Tibial nerve (tissue), 4 donors: Measurements from ENCODE around the gene RICTOR. TPM values are rescaled to one million over a fixed set of nuclear protein-coding genes. Genes with fewer than 3 reads are reported as not detected.
A peak's percentile ranks its signal among the peaks of the same experiment; 100 is the strongest.

Experiments used
- DNase-seq, 2 donors: peaks; one replicate each; pipeline ENCODE4 v3.0.0-alpha.2; 2019; ENCODE audit warnings: low spot score in 2 of 2
- H3K27ac ChIP-seq, 4 donors: fragments of 200-600 bp; sonication (generic) in 3 of 4; one replicate each; pipeline ENCODE4 v1.5.1; 2017 to 2019; ENCODE audit warnings: mild to moderate bottlenecking in 1 of 4
- H3K27me3 ChIP-seq, 2 donors: fragments of 200-600 bp; sonication (generic) in 1 of 2; one replicate each; pipeline versions ENCODE4 v1.5.1 to v1.6.0; 2017 to 2019
- H3K36me3 ChIP-seq, 3 donors: fragments of 200-600 bp; sonication (generic); one replicate each; pipeline ENCODE4 v1.5.1; 2018 to 2019
- H3K4me1 ChIP-seq, 4 donors: fragments of 200-600 bp; sonication (generic) in 3 of 4; one replicate each; pipeline ENCODE4 v1.5.1; 2017 to 2019
- H3K4me3 ChIP-seq, 4 donors: fragments of 200-600 bp; sonication (generic) in 3 of 4; one replicate each; pipeline ENCODE4 v1.5.1; 2017 to 2019; ENCODE audit warnings: mild to moderate bottlenecking in 1 of 4, moderate library complexity in 1 of 4
- H3K9me3 ChIP-seq, 4 donors: fragments of 200-600 bp; sonication (generic) in 3 of 4; one replicate each; pipeline ENCODE4 v1.5.1; 2017 to 2019
- CTCF ChIP-seq, 5 experiments: fragments of 200-600 bp in 3 of 5; fragments of 450-650 bp in 2 of 5; sonication (generic) in 3 of 5; IDR thresholded peaks; one replicate each; pipeline ENCODE4 v1.5.1; 2016 to 2019; ENCODE audit warnings: antibody characterized with exemption in 5 of 5, mild to moderate bottlenecking in 3 of 5, moderate library complexity in 2 of 5
- EP300 ChIP-seq, 2 donors: sonication (generic); formaldehyde crosslinking; IDR thresholded peaks; one replicate each; pipeline ENCODE4 v1.6.1; 2017; ENCODE audit warnings: antibody characterized with exemption in 2 of 2, mild to moderate bottlenecking in 1 of 2
- POLR2A ChIP-seq, 2 donors: fragments of 450-650 bp; IDR thresholded peaks; one replicate each; pipeline ENCODE4 v1.6.1; 2017; ENCODE audit warnings: antibody characterized with exemption in 2 of 2, mild to moderate bottlenecking in 2 of 2, moderate library complexity in 2 of 2
- WGBS, 2 donors: methylation state at CpG; one replicate each; pipeline ENCODE4 v1.1.5; 2018; 5-methylcytosine and 5-hydroxymethylcytosine counted together
- total RNA-seq, 4 donors: library from RNA; depleted of rRNA; stranded (reverse); fragments of >200 nt; gene quantifications; one replicate each; pipeline ENCODE4 v1.1.0, GENCODE V29; 2016

The RICTOR gene
- total RNA-seq, 4 donors from 2014 or later: 33.9 to 59.0 (median 44.3) TPM

- Histone ChIP-seq H3K4me1 (peaks cover 0 to 7% (median 0%) of the 10 kb centered on the region in 4 donors), H3K4me3 (no peak overlapping the region), H3K36me3 (no peaks in the 10 kb centered on the region), H3K27me3 (no peaks in the 10 kb centered on the region), H3K27ac (no peak overlapping the region), H3K9me3 (no peaks in the 10 kb centered on the region)
- 84 to 89% methylated on average over 3 of the region's 3 CpGs for WGBS, 2 donors
- TF ChIP-seq POLR2A (IDR thresholded peaks at IDR 0.05) (no peak), CTCF (IDR thresholded peaks at IDR 0.05) (no peak), EP300 (IDR thresholded peaks at IDR 0.05) (no peak)
- DNase-seq: no peak
Measured at GRCh38 chr5:39082995-39083394, 8.8 kb upstream of the RICTOR start.

GRCh38 chr5:39080597-39081204, 6.5 kb upstream of the RICTOR start:
- peaks cover 0 to 24% (median 3%) of the 10 kb centered on the region in 4 donors for H3K4me1 ChIP-seq
- no peaks in the 10 kb centered on the region for H3K9me3 ChIP-seq
- no peak overlapping the region for H3K27ac ChIP-seq
- H3K36me3 ChIP-seq: no peaks in the 10 kb centered on the region
- 2 to 4% methylated on average over 3 of the region's 3 CpGs for WGBS, 2 donors
- no peaks in the 10 kb centered on the region for H3K27me3 ChIP-seq
- no peak overlapping the region for H3K4me3 ChIP-seq
- peak; percentile 68 to 83 (median 78) for TF ChIP-seq CTCF (IDR thresholded peaks at IDR 0.05)
- TF ChIP-seq POLR2A (IDR thresholded peaks at IDR 0.05): no peak
- TF ChIP-seq EP300 (IDR thresholded peaks at IDR 0.05): no peak
- DNase-seq: peak in 1 of 2 donors; percentile 9

GRCh38 chr5:39080168-39080567, 6.0 kb upstream of the RICTOR start:
- WGBS, 2 donors: 63 to 66% methylated on average over 2 of the region's 2 CpGs
- TF ChIP-seq CTCF (IDR thresholded peaks at IDR 0.05) (no peak), EP300 (IDR thresholded peaks at IDR 0.05) (no peak), POLR2A (IDR thresholded peaks at IDR 0.05) (no peak)
- no peak for DNase-seq
- Histone ChIP-seq H3K27ac (no peak overlapping the region), H3K27me3 (no peaks in the 10 kb centered on the region), H3K36me3 (no peaks in the 10 kb centered on the region), H3K9me3 (no peaks in the 10 kb centered on the region), H3K4me3 (no peak overlapping the region), H3K4me1 (peaks cover 0 to 29% (median 3%) of the 10 kb centered on the region in 4 donors)

- no peaks in the 10 kb centered on the region for H3K36me3 ChIP-seq
- TF ChIP-seq POLR2A (IDR thresholded peaks at IDR 0.05) (no peak), EP300 (IDR thresholded peaks at IDR 0.05) (no peak), CTCF (IDR thresholded peaks at IDR 0.05) (no peak)
- H3K4me3 ChIP-seq: no peak overlapping the region
- WGBS, 2 donors: 39 to 41% methylated on average over 2 of the region's 2 CpGs
- no peaks in the 10 kb centered on the region for H3K27me3 ChIP-seq
- DNase-seq: no peak
- no peaks in the 10 kb centered on the region for H3K9me3 ChIP-seq
- peak overlapping the region in 1 of 4 donors; percentile 31 for H3K27ac ChIP-seq
- H3K4me1 ChIP-seq: peaks cover 0 to 29% (median 3%) of the 10 kb centered on the region in 4 donors
Measured at GRCh38 chr5:39079147-39079546, 4.9 kb upstream of the RICTOR start.

GRCh38 chr5:39076757-39077728, 2.8 kb upstream of the RICTOR start:
- H3K27ac ChIP-seq: peak overlapping the region; percentile 4 to 73 (median 44)

More at GRCh38 chr5:39076757-39077728, 2.8 kb upstream of the RICTOR start:
- no peak for TF ChIP-seq EP300 (IDR thresholded peaks at IDR 0.05)
- no peak for TF ChIP-seq CTCF (IDR thresholded peaks at IDR 0.05)
- TF ChIP-seq POLR2A (IDR thresholded peaks at IDR 0.05): no peak
- Histone ChIP-seq H3K9me3 (no peaks in the 10 kb centered on the region), H3K4me3 (no peak overlapping the region), H3K4me1 (peaks cover 0 to 39% (median 15%) of the 10 kb centered on the region in 4 donors), H3K27me3 (no peaks in the 10 kb centered on the region), H3K36me3 (no peaks in the 10 kb centered on the region)
- no peak for DNase-seq
- WGBS, 2 donors: 49 to 51% methylated on average over 6 of the region's 6 CpGs
